ENCODE measurements around the gene ITIH3.

- TF ChIP-seq CTCF (IDR thresholded peaks at IDR 0.05) (no peak), ZFX (IDR thresholded peaks at IDR 0.05; ENCODE audit: borderline replicate concordance) (no peak)
Observed at GRCh38 chr3:52771334-52771681, 23.3 kb upstream of the ITIH3 start.

Data from 22Rv1 (cell line).